Stimulated activated CD8-positive, alpha-beta memory T cell treated with anti-CD3 and anti-CD28 coated beads, Interleukin-7, amount 100 ng/mL, for 48 hours (primary cell): Measurements from ENCODE around the gene PTPRCAP.
"Not testable (repeated sequence)": the region's sequence is repeated elsewhere in the genome, so short reads cannot be mapped to it uniquely, and the experiment has no call there.

ENCODE experiments used
- DNase-seq, 2 donors: peaks; one replicate each; pipeline ENCODE4 v3.0.0-alpha.2; 2020; ENCODE audit warnings: low read depth in 1 of 2; ENCODE audit errors: extremely low read depth in 1 of 2

The PTPRCAP gene

DNA sequence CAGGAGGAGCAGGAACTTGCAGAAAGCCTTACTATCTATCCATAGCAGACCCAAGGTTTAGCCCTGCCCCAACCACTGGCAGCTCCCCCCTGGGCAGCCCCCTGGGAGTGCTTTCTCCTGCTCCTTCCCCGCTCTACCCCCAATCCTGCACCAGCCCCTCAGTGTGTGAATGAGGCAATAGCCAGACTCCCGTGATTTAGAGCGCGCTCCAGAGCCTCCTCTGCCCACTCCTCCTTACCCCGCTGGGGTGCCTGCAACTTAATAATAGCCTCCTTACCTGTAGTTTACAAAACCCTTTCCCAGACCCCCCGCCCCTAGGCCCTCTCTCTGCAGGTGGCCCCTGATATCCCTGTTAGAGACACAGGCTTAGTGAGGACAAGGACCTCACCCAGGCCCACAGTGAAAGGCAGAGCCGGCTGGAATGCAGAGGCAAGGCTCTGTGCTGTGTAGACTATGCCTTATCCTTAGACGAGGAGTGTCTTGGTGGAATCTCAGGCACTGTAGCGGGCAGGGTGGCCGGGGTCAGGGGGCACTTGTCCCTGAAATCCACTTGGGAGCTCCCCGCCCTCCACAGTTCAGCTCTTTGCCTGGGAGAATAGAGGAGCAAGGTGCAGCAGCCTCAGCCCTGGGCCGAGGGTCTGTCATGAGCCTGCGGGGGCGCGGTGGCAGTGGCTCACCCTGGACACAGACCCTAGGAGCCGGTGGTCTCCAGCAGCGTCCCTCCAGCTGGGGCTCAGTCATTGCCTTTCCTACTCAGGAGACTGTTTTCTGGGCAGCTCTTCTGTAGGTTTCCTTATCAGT, 26.3 kb downstream of the PTPRCAP start:
- DNase-seq = no peak

DNA sequence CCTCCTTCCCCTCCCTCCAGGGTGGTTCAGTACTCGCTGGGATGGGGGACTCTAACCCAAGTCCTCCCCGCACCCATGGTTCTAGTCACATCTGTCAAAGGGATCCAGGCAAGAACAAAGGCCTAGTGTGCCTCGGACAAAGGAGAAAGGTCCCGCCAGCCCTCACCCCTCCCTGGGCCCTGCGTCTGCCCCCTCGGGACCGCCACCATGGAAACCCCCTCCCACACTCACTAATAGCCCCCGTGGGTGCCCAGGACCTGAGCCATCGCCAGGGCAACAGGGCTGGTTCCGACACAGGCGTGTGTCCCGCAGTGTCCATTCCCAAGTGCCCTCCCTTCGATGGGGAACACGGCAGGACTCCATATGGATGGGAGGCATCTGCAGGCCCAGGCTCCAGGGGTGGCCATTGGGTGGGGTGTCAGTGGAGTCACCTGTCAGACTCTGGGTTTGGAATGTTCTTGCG, 27.1 kb downstream of the PTPRCAP start:
- no peak for DNase-seq

DNA sequence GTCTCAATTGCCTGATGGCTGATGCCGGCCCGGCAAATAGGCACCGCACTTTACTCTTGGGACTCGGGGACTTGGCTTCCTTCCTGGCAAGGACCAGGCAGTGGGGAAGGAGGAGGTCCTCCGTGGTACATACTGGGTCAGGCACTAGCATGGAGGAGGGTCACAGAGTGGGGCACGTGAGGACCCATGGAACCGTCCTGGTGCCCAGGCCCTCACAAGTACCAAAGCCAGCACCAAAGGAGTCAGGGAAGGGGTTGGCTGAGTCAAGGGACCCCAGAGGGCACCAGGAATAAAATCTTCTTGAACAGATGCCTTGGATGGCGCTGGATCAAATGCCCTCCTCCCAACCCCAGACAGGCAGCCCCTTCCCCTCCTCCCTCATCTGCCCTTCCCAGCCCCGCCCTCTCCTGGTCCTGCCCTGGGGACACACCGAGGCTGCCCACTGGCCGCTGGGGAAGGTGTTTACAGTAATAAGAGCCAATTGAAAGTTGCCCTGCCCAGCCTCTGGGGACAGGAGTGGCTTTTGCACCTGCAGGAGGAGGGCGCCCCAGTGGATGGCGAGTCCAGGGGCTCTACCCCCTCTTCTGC, 27.6 kb downstream of the PTPRCAP start:
- no peak for DNase-seq

DNA sequence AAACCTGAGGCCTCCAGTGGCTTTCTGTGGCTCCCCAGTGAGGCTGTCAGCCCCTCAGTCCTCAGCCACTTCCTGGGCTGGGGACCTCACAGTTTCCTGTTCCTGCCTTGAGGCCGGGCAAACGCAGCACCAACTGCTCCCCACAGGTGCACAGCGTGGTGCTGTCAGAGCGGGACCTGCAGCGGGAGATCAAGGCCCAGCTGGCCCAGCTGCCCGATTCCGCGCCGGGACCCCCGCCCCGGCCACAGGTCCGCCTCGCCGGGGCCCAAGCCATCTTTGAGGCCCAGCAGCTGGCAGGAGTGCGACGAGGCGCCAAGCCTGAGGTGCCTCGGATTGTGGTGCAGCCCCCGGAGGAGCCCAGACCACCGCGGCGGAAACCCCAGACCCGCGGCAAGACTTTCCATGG, 28.2 kb downstream of the PTPRCAP start:
- peak in 1 of 2 donors; percentile 67 for DNase-seq

DNA sequence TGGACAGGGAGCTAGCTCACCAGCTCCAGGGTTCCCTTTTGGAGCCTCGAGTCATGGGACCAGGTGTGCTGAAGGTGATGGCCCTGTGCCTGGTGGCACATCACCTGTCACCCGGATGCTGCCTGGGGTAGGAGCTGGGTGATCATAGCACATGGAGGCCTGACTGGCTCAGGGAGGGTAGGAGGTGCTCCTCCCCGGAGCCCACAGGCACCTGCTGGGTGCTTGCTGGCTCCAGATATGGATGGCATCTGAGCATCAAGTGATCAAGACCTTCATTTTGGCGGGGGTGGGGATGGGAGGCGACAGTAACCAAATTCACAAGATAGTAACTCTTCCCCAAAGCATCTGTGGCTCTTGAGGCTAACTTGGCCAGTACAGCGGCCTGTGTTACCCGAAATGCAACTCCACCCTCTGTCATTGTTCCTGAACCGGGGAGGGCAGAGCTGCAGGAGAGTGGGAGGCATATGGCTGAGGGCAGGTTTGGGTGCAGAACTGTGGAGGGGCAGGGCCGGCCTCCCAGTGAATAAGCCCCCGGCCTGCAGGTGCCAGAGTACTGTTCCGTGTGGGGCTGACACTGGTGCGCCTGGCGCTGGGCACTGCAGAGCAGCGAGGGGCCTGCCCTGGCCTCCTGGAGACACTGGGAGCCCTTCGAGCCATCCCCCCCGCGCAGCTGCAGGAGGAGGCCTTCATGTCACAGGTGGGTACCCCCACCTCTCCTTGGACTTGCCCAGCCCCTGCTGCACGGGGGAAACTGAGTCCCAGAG, 28.9 kb downstream of the PTPRCAP start:
- DNase-seq = no peak

DNA sequence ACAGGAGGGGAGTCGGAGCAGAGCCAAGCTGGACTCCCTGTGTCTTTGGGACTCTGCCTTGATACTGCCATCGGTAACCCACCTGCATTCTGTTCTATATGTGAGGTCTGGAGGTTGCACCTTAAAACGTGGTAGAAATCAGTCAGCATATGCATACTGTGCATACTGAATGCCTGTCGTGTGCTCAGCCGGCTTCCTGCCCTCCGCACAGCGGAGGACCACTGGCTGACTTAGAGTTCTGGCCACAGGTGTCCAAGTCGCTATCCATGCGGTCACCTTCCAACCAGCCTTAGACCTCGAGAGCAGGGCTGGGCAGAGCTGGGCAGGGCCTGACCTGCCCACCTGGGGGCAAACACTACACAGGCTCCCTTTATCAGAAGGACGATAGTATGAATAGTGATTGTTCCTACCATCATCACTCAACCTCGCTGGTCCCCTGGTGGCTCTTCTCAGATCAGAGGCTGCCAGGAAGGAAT, 29.8 kb downstream of the PTPRCAP start:
- no peak for DNase-seq

DNA sequence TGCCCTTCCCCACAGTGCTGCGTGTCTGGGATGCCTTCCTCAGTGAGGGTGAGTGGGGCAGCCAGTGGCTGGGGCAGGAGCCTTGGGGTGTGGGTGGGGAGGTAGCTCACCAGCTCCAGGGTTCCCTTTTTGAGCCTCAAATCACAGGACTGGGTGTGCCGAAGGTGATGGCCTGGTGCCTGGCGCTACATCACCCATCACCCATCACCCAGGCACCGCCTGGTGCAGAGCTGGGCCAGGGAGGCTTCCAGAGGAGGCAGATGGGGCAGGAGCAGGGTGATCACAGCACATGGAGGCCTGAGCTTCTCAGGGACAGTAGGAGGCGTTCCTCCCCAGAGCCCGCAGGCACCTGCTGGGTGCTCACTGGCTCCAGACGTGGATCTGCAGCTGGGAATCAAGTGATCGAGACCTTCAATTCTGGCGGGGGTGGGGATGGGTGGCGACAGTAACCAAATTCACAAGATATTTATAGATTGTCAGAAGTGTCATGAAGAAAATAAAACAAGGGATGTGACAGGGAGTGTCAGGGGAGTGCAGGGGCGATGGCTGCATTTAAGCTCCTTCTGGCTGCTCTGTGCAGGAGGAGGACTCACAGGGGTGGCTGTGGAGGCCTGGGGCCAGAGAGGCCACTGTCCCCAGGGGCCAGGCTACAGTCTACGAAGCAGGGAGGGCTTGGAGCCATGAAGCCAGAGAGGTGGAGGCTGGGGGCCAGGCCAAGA, 30.4 kb downstream of the PTPRCAP start:
- DNase-seq = no peak

DNA sequence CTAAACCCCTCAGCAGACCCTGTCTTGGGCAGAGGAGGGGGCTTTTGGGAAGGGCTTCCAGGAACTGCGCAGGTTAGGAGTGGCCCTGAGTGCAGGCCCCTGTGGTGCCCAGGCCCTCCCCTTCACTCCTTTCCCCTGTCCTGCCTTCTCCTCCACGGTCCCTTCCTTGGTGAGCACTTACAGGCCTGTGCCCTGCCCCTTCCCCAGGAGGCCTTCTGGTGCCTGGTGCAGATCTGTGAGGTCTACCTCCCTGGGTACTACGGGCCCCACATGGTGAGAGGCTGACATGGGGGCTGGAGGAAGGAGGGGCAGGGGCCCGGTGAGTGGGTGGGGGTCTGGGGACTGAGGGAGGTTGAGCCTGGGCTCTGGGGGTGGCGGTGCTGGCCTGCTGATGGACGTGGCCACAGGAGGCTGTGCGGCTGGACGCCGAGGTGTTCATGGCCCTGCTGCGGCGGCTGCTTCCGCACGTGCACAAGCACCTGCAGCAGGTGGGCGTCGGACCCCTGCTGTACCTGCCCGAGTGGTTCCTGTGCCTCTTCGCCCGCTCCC, 31.0 kb downstream of the PTPRCAP start:
- no peak for DNase-seq

DNA sequence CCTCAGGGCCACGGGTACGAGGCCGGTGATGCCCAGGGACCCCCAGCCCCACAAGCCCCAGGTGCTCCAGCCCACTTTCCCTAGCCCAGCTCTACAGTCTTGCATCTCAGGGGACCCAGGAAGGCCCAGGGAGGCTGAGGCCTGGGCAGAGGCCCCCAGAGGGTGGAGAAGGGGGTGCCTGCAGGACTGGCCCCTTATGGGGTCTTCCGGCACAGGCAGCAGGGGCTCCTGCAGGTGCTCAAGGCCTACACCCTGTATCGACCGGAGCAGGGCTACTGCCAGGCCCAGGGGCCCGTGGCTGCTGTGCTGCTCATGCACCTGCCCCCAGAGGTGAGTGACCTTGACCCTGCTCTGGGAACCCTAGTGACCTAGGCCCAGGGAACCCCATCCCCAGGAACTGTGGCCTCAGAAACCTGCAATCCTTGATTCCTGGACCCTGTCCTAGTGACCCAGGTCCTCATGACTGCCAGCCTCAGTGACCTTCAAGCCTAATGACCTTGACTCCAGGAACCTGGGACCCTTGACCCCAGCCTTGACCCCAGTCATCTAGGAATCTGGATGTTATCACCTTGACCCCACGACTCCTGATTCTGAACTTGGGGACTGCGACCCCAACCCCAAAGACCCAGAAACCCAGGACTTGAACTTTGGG, 31.7 kb downstream of the PTPRCAP start:
- DNase-seq = no peak

DNA sequence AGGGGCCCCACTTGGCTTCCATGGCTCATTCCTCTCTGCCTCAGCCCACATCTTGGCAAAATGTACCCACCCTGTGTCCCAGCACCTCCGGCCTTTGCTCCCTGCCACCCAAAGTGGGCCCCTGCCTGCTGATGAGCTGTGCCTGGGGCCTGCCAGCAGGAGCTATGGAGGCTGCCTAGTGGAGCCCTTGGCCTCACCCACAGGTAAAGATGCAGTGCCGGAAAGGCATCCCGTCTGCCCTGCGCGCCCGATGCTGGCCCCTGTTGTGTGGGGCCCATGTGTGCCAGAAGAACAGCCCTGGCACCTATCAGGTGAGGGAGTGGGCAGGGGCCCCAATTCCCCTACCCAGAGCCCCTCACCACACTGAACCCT, 32.3 kb downstream of the PTPRCAP start:
- DNase-seq = no peak

DNA sequence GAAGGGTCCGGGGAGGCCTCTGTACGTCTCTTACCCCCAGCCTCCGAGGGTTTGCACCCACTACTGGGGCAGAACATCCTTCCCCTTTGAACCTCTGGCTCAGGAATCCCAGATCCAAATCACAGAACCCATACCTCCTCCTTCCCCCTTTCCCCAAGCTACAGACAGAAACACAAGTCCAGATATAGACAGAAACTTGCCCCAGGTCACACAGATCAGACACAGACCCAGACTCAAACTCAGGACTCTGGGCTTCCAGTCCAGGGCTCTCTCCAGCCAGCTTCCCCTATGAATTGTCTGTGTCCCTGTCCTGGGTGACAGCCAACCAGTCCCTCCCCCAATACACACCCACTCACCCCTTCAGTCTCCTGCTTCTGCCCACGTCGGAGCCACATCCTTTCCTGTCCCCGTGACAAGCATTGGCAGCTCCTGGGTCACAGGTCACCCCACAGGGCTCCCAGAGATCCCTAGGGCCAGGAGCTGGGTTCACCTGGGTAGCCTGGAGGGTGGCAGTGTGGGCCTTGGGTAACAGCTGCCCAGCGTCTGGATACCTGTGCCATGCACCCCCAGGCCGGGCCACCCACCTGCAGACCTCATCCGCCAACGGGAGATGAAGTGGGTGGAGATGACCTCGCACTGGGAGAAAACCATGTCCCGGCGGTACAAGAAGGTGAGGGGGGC, 32.8 kb downstream of the PTPRCAP start:
- no peak for DNase-seq

DNA sequence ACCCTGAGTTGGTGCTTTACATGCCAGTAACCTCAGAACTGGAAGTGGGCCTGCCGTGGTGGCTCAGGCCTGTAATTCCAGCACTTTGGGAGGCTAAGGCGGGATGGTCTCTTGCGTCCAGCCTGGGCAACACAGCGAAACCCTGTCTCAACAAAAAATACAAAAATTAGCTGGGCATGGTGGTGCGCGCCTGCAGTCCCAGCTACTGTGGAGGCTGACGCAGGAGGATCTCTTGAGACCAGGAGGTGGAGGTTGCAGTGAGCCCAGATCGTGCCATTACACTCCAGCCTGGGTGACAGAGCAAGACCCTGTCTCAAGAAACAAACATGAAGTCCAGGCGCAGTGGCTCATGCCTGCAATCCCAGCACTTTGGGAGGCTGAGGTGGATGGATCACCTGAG, 34.4 kb downstream of the PTPRCAP start:
- not testable (repeated sequence) for DNase-seq

DNA sequence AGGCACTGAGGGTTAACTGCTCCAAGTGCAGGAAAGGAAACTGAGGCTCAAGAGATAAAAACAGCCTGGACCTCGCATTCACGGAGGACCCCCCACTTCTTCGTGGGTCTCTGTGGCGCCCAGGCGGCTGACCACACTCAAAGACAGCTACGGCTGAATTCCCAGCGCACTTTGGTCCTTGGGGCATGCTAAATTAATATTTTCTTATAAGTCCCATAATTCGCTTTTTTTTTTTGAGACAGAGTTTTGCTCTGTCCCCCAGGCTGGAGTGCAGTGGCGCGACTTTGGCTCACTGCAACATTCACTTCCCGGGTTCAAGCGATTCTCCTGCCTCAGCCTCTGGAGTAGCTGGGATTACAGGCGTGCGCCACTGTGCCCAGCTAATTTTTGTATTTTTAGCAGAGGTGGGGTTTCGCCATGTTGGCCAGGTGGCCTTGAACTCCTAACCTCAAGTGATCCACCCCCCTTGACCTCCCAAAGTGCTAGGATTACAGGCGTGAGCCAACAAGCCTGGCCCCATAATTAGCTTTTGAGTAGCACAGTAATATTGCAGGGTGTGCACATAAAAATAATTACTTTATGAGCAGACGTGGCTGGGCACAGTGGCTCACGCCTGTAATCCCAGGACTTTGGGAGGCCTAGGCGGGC, 35.2 kb downstream of the PTPRCAP start:
- not testable (repeated sequence) for DNase-seq

DNA sequence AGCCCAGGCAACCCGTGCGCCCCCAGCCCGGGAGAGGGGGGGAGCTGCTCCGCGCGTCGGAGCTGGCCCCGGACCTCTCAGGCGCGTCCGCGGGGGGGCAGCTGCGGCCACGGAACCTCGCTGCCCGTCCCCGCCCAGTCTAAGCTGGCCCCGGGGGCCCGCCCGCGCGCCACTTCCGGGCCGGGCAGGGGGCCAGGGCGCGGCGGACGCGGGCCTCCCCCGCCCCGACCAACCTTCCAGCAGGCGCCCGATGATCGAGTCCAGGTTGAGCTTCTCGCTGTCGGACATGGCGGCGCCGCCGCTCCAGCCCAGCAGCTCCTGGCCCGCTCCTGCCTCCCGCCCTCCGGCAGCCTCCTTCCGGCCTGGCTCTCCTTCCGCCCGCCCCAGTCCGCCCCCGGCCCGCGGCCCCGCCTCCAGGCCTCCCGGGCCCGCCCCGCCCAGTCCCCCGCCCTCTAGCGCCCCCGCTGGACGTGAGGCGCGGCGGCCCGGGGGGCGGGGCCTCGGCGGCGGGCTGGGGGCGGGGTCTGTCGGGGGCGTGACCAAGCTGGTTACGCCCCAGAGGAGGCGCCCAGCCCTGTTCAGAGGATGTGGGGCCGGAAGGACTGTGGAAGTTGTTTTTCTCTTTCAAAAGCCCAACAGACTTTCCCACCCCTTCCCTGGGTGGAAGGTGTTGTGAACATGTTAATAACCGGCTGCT, 35.8 kb downstream of the PTPRCAP start, which contains the start of gene PPP1CA:
Gene PPP1CA (minus strand): TSS at position 364 of the 697 bp plus-strand sequence. CDS start 76 bp downstream, at position 288.
- DNase-seq = peak; percentile 79 to 85

DNA sequence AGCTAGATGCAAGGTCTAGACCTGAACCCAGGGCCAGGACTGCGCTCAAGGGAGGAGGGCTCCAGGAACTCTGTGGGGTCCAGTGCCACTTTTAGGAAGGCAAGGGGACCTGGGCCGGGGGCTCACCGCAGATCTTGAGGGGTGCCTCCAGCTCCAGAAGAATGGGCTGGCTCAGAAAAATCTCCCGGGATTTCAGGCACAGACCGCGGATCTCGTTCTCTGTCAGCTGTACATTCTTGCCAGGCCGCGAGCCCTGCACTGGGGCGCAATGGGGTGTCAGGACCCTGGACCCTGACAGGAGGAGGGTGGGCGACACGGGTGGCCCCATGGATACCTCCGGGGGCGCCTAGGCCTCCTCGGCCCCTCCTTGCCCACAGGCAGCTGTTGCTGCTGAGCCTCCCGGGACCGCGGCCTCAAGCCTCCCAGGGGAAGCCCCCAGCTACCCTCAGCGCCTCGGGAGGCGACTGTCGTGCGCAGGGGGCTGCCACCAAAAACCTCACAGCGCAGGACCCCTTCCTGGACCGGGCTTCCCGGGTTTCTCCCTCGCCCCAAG, 36.5 kb downstream of the PTPRCAP start:
- DNase-seq = no peak

DNA sequence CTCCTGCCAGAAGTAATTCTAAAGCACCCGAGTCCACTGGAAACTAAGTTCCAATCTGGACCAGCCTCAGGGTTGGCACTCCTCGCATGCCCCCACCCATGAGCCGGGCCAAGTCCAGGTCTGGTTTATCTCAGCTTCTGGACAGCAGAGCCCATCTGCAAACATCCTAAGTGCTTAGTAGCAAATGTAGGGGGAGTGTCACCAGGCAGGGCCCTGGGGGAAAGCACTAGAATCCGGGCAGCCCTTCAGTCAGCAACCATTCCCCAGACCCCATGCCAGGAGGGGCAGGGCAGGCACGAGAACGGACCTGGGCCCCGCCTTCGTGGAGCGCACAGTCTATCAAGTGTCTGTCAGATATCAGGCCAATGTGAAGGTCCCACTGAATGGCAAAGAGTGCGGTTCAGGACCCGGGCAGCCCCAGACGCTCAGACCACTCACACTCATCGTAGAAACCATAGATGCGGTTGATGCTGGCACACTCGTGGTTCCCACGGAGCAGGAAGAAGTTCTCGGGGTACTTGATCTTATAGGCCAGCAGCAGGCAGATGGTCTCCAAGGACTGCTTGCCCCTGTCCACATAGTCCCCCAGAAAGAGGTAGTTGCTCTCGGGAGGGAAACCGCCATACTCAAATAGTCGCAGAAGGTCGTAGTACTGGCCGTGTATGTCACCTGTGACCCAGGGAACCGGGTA, 37.1 kb downstream of the PTPRCAP start:
- no peak for DNase-seq
